ENCODE data around the gene CNST. TPM values are rescaled to one million over a fixed set of nuclear protein-coding genes. Genes with fewer than 3 reads are reported as not detected.

CNST gene
- total RNA-seq, 4 donors from 2014 or later: 20.2 to 26.2 (median 24.3) TPM

DNA sequence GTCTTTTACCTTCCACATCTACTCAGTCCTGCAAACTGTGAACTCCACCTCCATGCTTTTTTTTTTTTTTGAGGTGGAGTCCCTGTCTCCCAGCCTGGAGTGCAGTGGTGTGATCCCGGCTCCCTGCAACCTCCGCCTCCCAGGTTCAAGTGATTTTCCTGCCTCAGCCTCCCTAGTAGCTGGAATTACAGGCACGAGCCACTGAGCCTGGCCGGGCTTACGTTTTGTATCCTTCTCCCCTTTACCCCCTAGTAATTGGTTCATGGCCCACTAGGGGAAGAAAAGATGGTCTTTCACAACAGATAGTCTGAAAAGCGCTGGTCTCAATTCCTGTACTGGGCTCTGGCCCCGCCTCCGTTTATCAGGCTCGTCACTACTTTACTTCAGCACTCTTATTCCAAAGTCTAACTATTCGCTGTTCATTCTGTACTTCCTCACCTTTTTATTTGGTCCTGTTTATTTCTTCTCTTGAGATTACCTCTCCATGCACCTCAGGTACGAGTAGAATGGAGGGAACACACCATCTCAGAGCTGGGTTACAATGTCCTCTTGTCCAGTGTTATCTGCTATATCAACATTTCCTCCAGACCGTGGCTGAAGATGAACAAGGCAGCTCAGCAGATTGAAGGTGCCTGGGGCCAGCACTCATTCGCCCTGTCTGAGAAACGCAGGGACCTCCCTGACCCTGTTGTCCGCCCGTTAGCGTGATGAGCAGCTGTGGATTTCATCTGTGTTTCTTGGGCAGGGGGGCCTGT lies 16.2 kb downstream of the CNST start:
- WGBS: 92% methylated on average over 17 of the region's 17 CpGs
- peaks cover 45% of the 10 kb centered on the region for H3K4me1 ChIP-seq

DNA sequence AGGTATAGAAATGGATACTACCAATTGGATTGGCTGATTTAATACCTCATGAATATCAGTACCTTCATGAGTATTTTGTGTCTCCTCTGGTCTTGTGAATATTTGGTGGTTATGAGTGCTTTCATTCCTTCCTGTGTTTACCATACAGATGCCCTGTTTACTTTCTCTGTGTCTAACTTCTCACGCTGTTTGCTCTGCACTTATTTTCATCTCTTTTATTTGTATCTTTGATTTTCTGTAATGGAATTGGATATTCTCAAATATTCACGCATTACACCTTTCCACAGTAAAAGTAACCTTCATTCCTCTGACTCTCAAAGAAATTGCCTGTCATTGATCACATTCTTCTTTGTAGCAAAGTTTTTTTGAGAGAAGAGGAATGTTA lies 16.8 kb downstream of the CNST start:
- Histone ChIP-seq H3K27ac (peak overlapping the region; percentile 75), H3K4me3 (no peak overlapping the region), H3K36me3 (no peaks in the 10 kb centered on the region), H3K27me3 (no peaks in the 10 kb centered on the region), H3K4me1 (peaks cover 51% of the 10 kb centered on the region), H3K9me3 (no peaks in the 10 kb centered on the region)
- TF ChIP-seq EP300 (IDR thresholded peaks at IDR 0.05) (no peak), POLR2AphosphoS5 (IDR thresholded peaks at IDR 0.05) (no peak), POLR2A (IDR thresholded peaks at IDR 0.05) (no peak)
- TF ChIP-seq, protein P1, sequence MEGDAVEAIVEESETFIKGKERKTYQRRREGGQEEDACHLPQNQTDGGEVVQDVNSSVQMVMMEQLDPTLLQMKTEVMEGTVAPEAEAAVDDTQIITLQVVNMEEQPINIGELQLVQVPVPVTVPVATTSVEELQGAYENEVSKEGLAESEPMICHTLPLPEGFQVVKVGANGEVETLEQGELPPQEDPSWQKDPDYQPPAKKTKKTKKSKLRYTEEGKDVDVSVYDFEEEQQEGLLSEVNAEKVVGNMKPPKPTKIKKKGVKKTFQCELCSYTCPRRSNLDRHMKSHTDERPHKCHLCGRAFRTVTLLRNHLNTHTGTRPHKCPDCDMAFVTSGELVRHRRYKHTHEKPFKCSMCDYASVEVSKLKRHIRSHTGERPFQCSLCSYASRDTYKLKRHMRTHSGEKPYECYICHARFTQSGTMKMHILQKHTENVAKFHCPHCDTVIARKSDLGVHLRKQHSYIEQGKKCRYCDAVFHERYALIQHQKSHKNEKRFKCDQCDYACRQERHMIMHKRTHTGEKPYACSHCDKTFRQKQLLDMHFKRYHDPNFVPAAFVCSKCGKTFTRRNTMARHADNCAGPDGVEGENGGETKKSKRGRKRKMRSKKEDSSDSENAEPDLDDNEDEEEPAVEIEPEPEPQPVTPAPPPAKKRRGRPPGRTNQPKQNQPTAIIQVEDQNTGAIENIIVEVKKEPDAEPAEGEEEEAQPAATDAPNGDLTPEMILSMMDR (IDR thresholded peaks at IDR 0.05): no peak
- WGBS: 82% methylated on average over 2 of the region's 2 CpGs
- no peak for DNase-seq (ENCODE audit: low spot score in 2 of 2)

More for the DNA sequence above, 16.2 kb downstream of the CNST start:
- H3K9me3 ChIP-seq: no peaks in the 10 kb centered on the region
- no peaks in the 10 kb centered on the region for H3K27me3 ChIP-seq
- no peak for TF ChIP-seq POLR2A (IDR thresholded peaks at IDR 0.05)
- TF ChIP-seq EP300 (IDR thresholded peaks at IDR 0.05): no peak
- no peak for TF ChIP-seq POLR2AphosphoS5 (IDR thresholded peaks at IDR 0.05)
- TF ChIP-seq, protein P1 (IDR thresholded peaks at IDR 0.05): no peak
- no peak overlapping the region for H3K4me3 ChIP-seq
- peak overlapping the region; percentile 75 for H3K27ac ChIP-seq
- DNase-seq (ENCODE audit: low spot score in 2 of 2): no peak
- H3K36me3 ChIP-seq: no peaks in the 10 kb centered on the region

DNA sequence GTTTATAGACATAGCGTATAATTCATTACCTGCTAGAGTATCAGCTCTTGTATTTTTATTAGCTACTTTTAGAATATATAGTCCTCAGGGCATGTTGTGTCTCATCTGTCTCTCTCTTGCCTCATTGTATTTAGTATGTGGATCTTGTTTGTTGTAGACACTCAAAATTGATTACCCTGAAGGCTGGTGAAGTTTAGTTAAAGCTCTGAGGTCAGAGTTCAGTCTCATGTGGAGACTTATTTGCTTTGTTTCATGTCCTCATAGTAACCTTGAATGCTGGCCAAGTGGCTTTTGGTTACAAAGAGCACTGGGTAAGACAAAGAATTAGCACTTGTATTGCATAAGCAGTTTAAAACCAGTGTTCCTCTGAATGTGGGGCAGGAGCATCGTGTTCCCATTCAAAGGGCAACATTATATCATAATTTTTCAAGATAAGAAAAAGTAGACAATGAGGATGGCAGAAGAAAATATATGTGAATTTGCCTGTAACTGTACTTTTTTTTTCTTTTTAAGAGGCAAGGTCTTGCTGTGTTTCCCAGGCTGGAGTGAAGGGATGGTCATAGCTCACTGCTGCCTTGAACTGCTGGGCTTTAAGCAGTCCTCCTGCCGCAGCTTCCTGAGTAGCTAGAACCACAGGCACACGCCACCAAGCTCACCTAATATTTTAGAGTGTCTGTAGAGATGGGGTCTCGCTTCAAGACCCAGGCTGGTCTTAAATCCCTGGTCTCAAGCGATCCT lies 17.4 kb downstream of the CNST start:
- Histone ChIP-seq H3K9me3 (no peaks in the 10 kb centered on the region), H3K27ac (peak overlapping the region; percentile 75), H3K36me3 (no peaks in the 10 kb centered on the region), H3K4me1 (peaks cover 53% of the 10 kb centered on the region), H3K4me3 (no peak overlapping the region), H3K27me3 (no peaks in the 10 kb centered on the region)
- 75% methylated on average over 6 of the region's 6 CpGs for WGBS
- DNase-seq (ENCODE audit: low spot score in 2 of 2): no peak
- peak in 1 of 3 donors; percentile 50 for TF ChIP-seq POLR2AphosphoS5 (IDR thresholded peaks at IDR 0.05)
- TF ChIP-seq POLR2A (IDR thresholded peaks at IDR 0.05): no peak

DNA sequence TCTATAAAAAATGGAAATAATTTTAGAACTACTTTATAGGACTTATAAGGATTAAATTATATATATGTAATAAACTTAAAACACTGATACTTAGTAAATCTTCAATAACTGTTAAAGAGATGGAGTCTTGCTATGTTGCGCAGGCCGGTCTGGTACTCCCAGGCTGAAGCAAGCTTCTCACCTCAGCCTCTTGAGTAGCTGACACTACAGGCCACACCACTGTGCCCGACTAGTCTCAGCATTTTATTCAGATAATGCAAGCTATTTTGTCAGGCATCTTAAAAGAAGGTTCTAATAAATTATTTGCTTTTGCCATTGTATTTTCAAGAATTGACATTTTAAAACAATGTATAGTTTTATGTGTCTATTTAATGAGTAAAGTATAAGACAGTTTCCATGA lies 20.8 kb downstream of the CNST start:
- DNase-seq (ENCODE audit: low spot score in 2 of 2): no peak
- H3K27ac ChIP-seq: peak overlapping the region; percentile 74
- H3K4me3 ChIP-seq: no peak overlapping the region
- no peaks in the 10 kb centered on the region for H3K9me3 ChIP-seq
- TF ChIP-seq, protein P1 (IDR thresholded peaks at IDR 0.05): no peak
- TF ChIP-seq POLR2AphosphoS5 (IDR thresholded peaks at IDR 0.05) (no peak), POLR2A (IDR thresholded peaks at IDR 0.05) (no peak)
- peaks cover 43% of the 10 kb centered on the region for H3K4me1 ChIP-seq
- 79% methylated on average over 3 of the region's 3 CpGs for WGBS
- no peaks in the 10 kb centered on the region for H3K27me3 ChIP-seq
- peaks cover under 1% of the 10 kb centered on the region for H3K36me3 ChIP-seq

DNA sequence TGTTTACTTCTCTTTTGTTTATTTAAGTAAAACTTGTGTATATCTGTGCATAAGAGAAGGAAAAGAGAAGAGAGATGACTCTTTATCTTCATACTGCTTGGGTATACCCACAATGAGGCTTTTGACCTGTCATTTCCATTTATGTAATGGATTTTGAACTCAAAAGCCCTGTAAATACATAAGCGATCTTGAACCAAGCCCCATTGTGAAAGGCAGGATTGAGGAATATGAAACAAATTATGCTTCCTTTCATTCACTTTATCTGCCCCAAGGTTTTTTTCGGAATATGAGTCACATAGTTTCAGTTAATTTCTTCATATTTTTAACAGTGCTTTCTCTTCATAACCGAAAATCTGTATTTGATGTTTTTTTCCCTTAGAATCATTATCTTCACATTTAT lies 21.4 kb downstream of the CNST start:
- WGBS: 16% methylated on average over 3 of the region's 3 CpGs
- no peak for DNase-seq (ENCODE audit: low spot score in 2 of 2)
- no peaks in the 10 kb centered on the region for H3K9me3 ChIP-seq
- H3K4me1 ChIP-seq: peaks cover 39% of the 10 kb centered on the region
- H3K27ac ChIP-seq: peak overlapping the region; percentile 74
- H3K36me3 ChIP-seq: peaks cover 4% of the 10 kb centered on the region
- H3K27me3 ChIP-seq: no peaks in the 10 kb centered on the region
- H3K4me3 ChIP-seq: no peak overlapping the region
- TF ChIP-seq POLR2AphosphoS5 (IDR thresholded peaks at IDR 0.05) (no peak), EP300 (IDR thresholded peaks at IDR 0.05) (no peak), POLR2A (IDR thresholded peaks at IDR 0.05) (no peak)
- TF ChIP-seq, protein P1 (IDR thresholded peaks at IDR 0.05): no peak

Measured in suprapubic skin (tissue), 4 donors.